GM12878 (cell line): ENCODE measurements around the gene PAX3. TPM values are rescaled to one million over a fixed set of nuclear protein-coding genes. Genes with fewer than 3 reads are reported as not detected.

Experiments used
- ATAC-seq: fragments of 200-7000 bp; cut with Tn5 transposase; 3 replicates; pipeline ENCODE4 v1.9.1; 2020; ENCODE audit warnings: mild to moderate bottlenecking, moderate library complexity
- BruUV-seq: library from RNA; stranded (reverse); fragments of 400-500 nt; replicated peaks from 2 replicates; lab custom pipeline; 2021; lab: Mats Ljungman, UMichigan
- CTCF ChIA-PET: fragments of 300-600 bp; sonication (Branson Sonifier 250); formaldehyde crosslinking; extraction: SDS; loops from one replicate; lab custom pipeline; 2021; ENCODE audit warnings: inconsistent platforms; lab: Yijun Ruan, JAX
- POLR2A ChIA-PET: fragments of 350-600 bp; formaldehyde crosslinking; extraction: SDS; loops from one replicate; lab custom pipeline; 2021; ENCODE audit warnings: inconsistent platforms; lab: Charles Lee
- RAD21 ChIA-PET: fragments of 300-600 bp; sonication (Branson Sonifier 250); formaldehyde crosslinking; loops from one replicate; lab custom pipeline; 2023; ENCODE audit warnings: antibody characterized with exemption; ENCODE audit not compliant: unreplicated experiment; lab: Charles Lee
- SMC1A ChIA-PET: fragments of 300-600 bp; sonication (Branson Sonifier 250); formaldehyde crosslinking; loops from one replicate; lab custom pipeline; 2023; ENCODE audit not compliant: unreplicated experiment, uncharacterized antibody; lab: Charles Lee
- DNase-seq: peaks from one replicate; pipeline ENCODE4 v3.0.0-alpha.2; 2011; ENCODE audit warnings: low read depth, low spot score
- FAIRE-seq: peaks from 3 replicates; lab custom pipeline; 2011; peaks lifted over from hg19 to GRCh38; lab: Jason Lieb, UNC
- H2AFZ ChIP-seq: 2 replicates; pipeline ENCODE4 v1.6.0; 2011; ENCODE audit warnings: low read depth, low read length, control low read depth; ENCODE audit not compliant: control insufficient read depth
- H3K27ac ChIP-seq: 2 replicates; pipeline ENCODE4 v1.5.1; 2011; ENCODE audit warnings: control low read depth; ENCODE audit not compliant: control insufficient read depth, insufficient read depth
- H3K27me3 ChIP-seq, 2 experiments: replicated peaks in 1 of 2; 2 replicates each; pipeline versions ENCODE4 v1.6.0 to v1.6.1; 2011; ENCODE audit warnings: low read length in 1 of 2; ENCODE audit not compliant: control insufficient read depth in 2 of 2, insufficient read depth in 2 of 2
- H3K36me3 ChIP-seq, 2 experiments: 2 replicates each; pipeline ENCODE4 v1.5.1; 2011; ENCODE audit warnings: low read length in 1 of 2; ENCODE audit not compliant: control insufficient read depth in 2 of 2, insufficient read depth in 2 of 2
- H3K4me1 ChIP-seq: 2 replicates; pipeline ENCODE4 v1.6.1; 2011; ENCODE audit warnings: mild to moderate bottlenecking, low read length, moderate library complexity, mixed read lengths; ENCODE audit not compliant: control insufficient read depth, insufficient read depth
- H3K4me2 ChIP-seq: 2 replicates; pipeline ENCODE4 v1.6.0; 2011; ENCODE audit warnings: control low read depth; ENCODE audit not compliant: control insufficient read depth, insufficient read depth
- H3K4me3 ChIP-seq: fragments of 200-600 bp; sonication (generic); 2 replicates; pipeline ENCODE4 v1.5.1; 2016
- H3K79me2 ChIP-seq: 2 replicates; pipeline ENCODE4 v1.6.0; 2011; ENCODE audit warnings: low read length; ENCODE audit not compliant: control insufficient read depth, insufficient read depth
- H3K9ac ChIP-seq: 2 replicates; pipeline ENCODE4 v1.8.0; 2011; ENCODE audit warnings: low read length, control low read depth, mixed read lengths; ENCODE audit not compliant: control insufficient read depth, insufficient read depth
- H3K9me3 ChIP-seq: replicated peaks from 3 replicates; pipeline ENCODE4 v1.5.1; 2011; ENCODE audit warnings: mild to moderate bottlenecking, low read length; ENCODE audit not compliant: control insufficient read depth, insufficient read depth
- H4K20me1 ChIP-seq: 2 replicates; pipeline ENCODE4 v1.6.0; 2011; ENCODE audit not compliant: control insufficient read depth, insufficient read depth
- HDGF ChIP-seq: fragments of 450-650 bp; IDR thresholded peaks from 2 replicates; pipeline ENCODE4 v1.6.1; 2016; ENCODE audit warnings: antibody characterized with exemption
- SMAD5 ChIP-seq: IDR thresholded peaks from 2 replicates; pipeline ENCODE4 v1.6.1; 2016; ENCODE audit warnings: antibody characterized with exemption, low read depth
- SMARCA5 ChIP-seq: fragments of 450-650 bp; IDR thresholded peaks from 2 replicates; pipeline ENCODE4 v1.6.1; 2017; ENCODE audit warnings: mild to moderate bottlenecking
- ZBTB40 ChIP-seq: fragments of 450-650 bp; IDR thresholded peaks from 2 replicates; pipeline ENCODE4 v1.6.1; 2016; ENCODE audit warnings: mild to moderate bottlenecking, moderate library complexity, borderline replicate concordance
- WGBS: methylation state at CpG from one replicate; pipeline ENCODE4 v1.1.6; 2016; ENCODE audit warnings: low lambda C conversion rate; ENCODE audit not compliant: insufficient replicate concordance, insufficient coverage; ENCODE audit errors: missing lambda C conversion rate; 5-methylcytosine and 5-hydroxymethylcytosine counted together
- in situ Hi-C: fragments of 300-500 bp; cut with MboI; formaldehyde crosslinking; loops from 9 replicates; pipeline ENCODE4 v1.14.3; 2018; ENCODE audit warnings: mixed read lengths
- intact Hi-C: fragments of 100-400 bp; cut with micrococcal nuclease; formaldehyde crosslinking; loops from one replicate; pipeline ENCODE4 v1.14.2; 2022; ENCODE audit not compliant: unreplicated experiment
- polyA plus RNA-seq, 11 experiments: library from polyadenylated mRNA; depleted of rRNA in 4 of 11; unstranded in 6 of 11; stranded (reverse) in 5 of 11; fragments of >200 nt; fragmentation: Nextera tagmentation in 4 of 11; fragmentation: Illumina TruSeq in 1 of 11; extraction: Ambion mirVana in 4 of 11; extraction: Trizol in 1 of 11; gene quantifications; 1 replicate in 1 of 11; 2 replicates in 10 of 11; pipeline versions ENCODE4 v1.2.1 to v1.2.3, GENCODE V29; 2011 to 2016; ENCODE audit warnings: inconsistent platforms in 2 of 11, missing spikeins in 2 of 11, low read depth in 1 of 11
- total RNA-seq, 4 experiments: library from RNA; depleted of rRNA in 3 of 4; stranded (reverse); fragments of >200 nt in 3 of 4; fragmentation: Illumina TruSeq in 1 of 4; extraction: Trizol in 1 of 4; gene quantifications; 2 replicates each; pipeline versions ENCODE4 v1.2.1 to v1.2.3, GENCODE V29; 2013 to 2021

Gene PAX3
- total and polyA plus RNA-seq, 10 of the 15 experiments (the other 5 are each of a cell fraction or from before 2014, with no cell fraction given), result not detected

- Histone ChIP-seq H3K27me3 (no peaks in the 10 kb centered on the region), H3K4me1 (no peaks in the 10 kb centered on the region), H4K20me1 (no peaks in the 10 kb centered on the region), H3K9me3 (no peaks in the 10 kb centered on the region), H3K79me2 (no peaks in the 10 kb centered on the region), H3K4me2 (no peak overlapping the region), H3K36me3 (no peaks in the 10 kb centered on the region), H3K4me3 (no peak overlapping the region), H3K9ac (no peak overlapping the region), H3K27ac (no peak overlapping the region), H2AFZ (no peak overlapping the region)
- TF ChIP-seq SMAD5, result no peak
- no peak for TF ChIP-seq HDGF
- ChIA-PET CTCF (no interaction called here), POLR2A (no interaction called here), SMC1A (no interaction called here), RAD21 (no interaction called here)
- DNase-seq (no peak), FAIRE-seq (no peak), ATAC-seq (no peak)
- no TSS peak for BruUV-seq
- in situ Hi-C loops, result no loop called here
- WGBS, result 27% methylated on average over 5 of the region's 5 CpGs
- intact Hi-C loops, result no loop called here
Observed at GRCh38 chr2:222249444-222249843, 49.4 kb downstream of the PAX3 start.

GRCh38 chr2:222248818-222249217 lies 50.0 kb downstream of the PAX3 start:
- no peak overlapping the region for H3K9ac ChIP-seq
- peak; percentile 63 for ATAC-seq
- no TSS peak for BruUV-seq
- ChIA-PET CTCF (no interaction called here), SMC1A (no interaction called here), POLR2A (no interaction called here), RAD21 (no interaction called here)
- H3K27ac ChIP-seq, result no peak overlapping the region
- FAIRE-seq, result no peak
- no peaks in the 10 kb centered on the region for H4K20me1 ChIP-seq
- no peak for DNase-seq
- intact Hi-C loops (no loop called here), in situ Hi-C loops (no loop called here)
- no peaks in the 10 kb centered on the region for H3K9me3 ChIP-seq
- WGBS, result 0% methylated on average over 1 of the region's 1 CpG
- no peak overlapping the region for H2AFZ ChIP-seq
- H3K27me3 ChIP-seq, result no peaks in the 10 kb centered on the region
- no peaks in the 10 kb centered on the region for H3K36me3 ChIP-seq
- H3K79me2 ChIP-seq, result no peaks in the 10 kb centered on the region
- H3K4me1 ChIP-seq, result no peaks in the 10 kb centered on the region
- TF ChIP-seq SMARCA5 (no peak), ZBTB40 (no peak)
- H3K4me2 ChIP-seq, result no peak overlapping the region
- no peak overlapping the region for H3K4me3 ChIP-seq
